ENCODE measurements around the gene FHIT. TPM values are rescaled to one million over a fixed set of nuclear protein-coding genes. Genes with fewer than 3 reads are reported as not detected.

Gene FHIT
- total RNA-seq, 4 donors from 2014 or later, result 3.5 to 17.0 (median 16.7) TPM

DNA sequence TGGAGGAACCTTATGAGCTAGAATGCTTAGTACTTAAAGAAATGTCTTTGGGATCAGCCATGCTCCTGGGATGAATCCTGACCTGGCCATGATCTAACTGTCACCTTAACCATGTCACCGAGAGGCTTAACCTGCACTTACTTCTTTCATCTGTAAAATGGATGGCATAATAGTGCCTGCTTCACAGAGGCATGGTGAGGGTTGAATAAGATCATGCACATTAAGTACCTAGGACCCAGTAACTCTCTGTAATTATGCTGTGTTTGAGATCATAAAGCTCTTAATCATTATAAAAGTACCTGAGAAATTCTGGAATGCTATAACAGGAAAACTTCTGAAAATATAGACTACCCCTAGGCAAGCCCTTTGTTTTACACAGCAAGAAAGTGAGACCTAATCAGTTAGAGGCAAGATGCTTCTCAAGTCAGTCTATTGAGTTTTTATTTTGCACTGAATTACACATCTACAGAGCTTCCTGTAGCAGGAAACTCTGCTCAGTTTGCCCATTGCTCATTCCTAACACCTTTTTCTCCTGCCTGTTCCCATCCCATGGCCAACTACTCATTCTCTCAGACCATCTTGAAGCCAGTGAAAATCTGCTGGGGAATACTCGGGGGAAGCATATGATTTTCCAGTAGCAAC is 1185.9 kb downstream of the FHIT start:
- TF ChIP-seq CTCF (IDR thresholded peaks at IDR 0.05) (no peak), POLR2A (IDR thresholded peaks at IDR 0.05) (no peak)
- no peaks in the 10 kb centered on the region for H3K36me3 ChIP-seq
- no peak overlapping the region for H3K4me3 ChIP-seq
- DNase-seq, result no peak
- no peaks in the 10 kb centered on the region for H3K27me3 ChIP-seq
- no peaks in the 10 kb centered on the region for H3K4me1 ChIP-seq
- H3K27ac ChIP-seq, result no peak overlapping the region
- H3K9me3 ChIP-seq, result no peaks in the 10 kb centered on the region

DNA sequence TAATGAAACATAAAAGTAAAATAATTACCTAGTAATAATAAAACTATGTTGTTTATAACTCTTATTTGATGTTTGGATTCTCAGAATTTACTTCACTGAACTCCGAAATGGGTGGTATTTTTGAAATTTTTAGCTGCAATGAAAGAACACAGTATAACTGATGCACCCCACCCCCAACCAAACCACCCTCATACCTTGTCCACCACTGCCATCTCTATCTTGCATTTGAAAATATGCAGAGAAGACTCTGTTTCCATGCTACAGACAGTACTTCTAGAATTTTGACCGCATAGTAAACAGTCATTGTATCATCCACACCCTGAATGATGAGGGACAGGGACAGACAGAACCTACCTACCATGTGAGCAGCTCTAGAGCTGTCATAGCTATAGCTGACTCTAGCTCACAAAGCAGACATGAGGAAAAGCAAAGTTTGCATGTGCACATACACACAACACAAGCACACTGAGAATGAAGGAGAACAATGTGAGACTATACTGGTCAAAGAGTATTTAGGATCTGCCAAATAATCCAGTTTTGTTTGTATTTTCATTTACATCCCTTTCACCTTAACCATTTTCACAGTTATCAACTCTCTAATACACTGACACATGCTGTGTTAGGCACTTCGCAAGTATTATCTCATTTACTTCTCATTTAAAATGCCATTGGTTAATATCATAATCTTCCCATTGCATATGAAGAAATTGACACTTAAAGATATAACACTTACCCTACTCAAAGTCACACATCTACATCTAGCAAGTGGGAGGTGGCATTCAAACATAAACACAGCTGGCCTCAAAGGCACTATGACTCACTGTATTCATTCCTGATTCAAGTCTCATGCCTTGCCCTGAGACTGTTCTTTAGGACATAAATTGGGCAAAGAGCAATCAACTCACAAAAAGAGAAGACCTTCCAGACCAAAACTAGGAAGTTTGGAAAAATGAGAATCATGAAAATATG is 1186.8 kb downstream of the FHIT start:
- Histone ChIP-seq H3K36me3 (no peaks in the 10 kb centered on the region), H3K27ac (no peak overlapping the region), H3K27me3 (no peaks in the 10 kb centered on the region), H3K9me3 (no peaks in the 10 kb centered on the region), H3K4me1 (no peaks in the 10 kb centered on the region), H3K4me3 (no peak overlapping the region)
- DNase-seq, result no peak
- TF ChIP-seq CTCF (IDR thresholded peaks at IDR 0.05), result no peak
- TF ChIP-seq POLR2A (IDR thresholded peaks at IDR 0.05), result no peak

- TF ChIP-seq POLR2A (IDR thresholded peaks at IDR 0.05) (no peak), CTCF (IDR thresholded peaks at IDR 0.05) (no peak)
- Histone ChIP-seq H3K4me1 (no peaks in the 10 kb centered on the region), H3K27me3 (no peaks in the 10 kb centered on the region), H3K9me3 (peaks cover 0 to 4% (median 0%) of the 10 kb centered on the region in 4 donors), H3K4me3 (no peak overlapping the region), H3K36me3 (no peaks in the 10 kb centered on the region), H3K27ac (no peak overlapping the region)
- DNase-seq, result no peak
Observed at GRCh38 chr3:60056404-60056803, 1194.8 kb downstream of the FHIT start.

- Histone ChIP-seq H3K9me3 (peaks cover 0 to 4% (median 0%) of the 10 kb centered on the region in 4 donors), H3K4me1 (no peaks in the 10 kb centered on the region), H3K27me3 (no peaks in the 10 kb centered on the region), H3K27ac (no peak overlapping the region), H3K36me3 (no peaks in the 10 kb centered on the region), H3K4me3 (no peak overlapping the region)
- no peak for TF ChIP-seq CTCF (IDR thresholded peaks at IDR 0.05)
- no peak for TF ChIP-seq POLR2A (IDR thresholded peaks at IDR 0.05)
- DNase-seq, result no peak
Observed at GRCh38 chr3:60055765-60056164, 1195.5 kb downstream of the FHIT start.

DNA sequence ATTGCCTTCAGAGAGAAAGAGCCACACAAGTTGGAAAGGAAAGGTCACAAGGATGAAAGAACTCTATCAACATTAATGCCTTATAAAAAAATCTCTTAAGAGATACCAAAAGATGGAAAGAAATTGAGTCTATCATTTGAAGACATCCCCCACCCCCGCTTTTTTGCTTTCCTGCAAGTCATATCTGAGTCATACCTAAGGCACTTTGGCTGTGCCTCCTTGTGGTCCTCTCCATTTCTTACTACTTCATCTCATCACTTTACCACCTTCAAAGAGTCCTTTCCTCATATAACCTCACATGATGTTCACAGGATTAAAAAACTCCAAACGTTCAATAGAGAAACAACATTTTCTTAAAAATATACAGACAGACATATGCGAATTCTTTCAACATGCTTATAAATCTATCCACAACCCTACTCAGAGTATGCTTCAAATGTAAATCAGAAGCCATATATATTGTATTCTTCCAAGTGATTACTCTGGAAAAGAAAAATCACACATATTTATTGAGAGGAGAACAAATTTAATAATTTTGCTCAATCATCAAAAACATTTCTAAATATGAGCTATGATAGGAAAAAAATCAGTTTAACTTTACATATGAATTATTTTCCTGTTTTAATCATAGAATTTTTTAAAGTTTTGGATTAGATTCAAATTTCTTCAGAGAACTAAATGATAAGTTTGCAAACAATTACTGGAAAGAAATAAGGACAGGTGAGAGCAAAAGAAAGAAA is 1197.6 kb downstream of the FHIT start:
- no peaks in the 10 kb centered on the region for H3K4me1 ChIP-seq
- no peaks in the 10 kb centered on the region for H3K36me3 ChIP-seq
- TF ChIP-seq POLR2A (IDR thresholded peaks at IDR 0.05) (no peak), CTCF (IDR thresholded peaks at IDR 0.05) (no peak)
- H3K27me3 ChIP-seq, result no peaks in the 10 kb centered on the region
- H3K4me3 ChIP-seq, result no peak overlapping the region
- no peak overlapping the region for H3K27ac ChIP-seq
- H3K9me3 ChIP-seq, result peaks cover 0 to 4% (median 0%) of the 10 kb centered on the region in 4 donors
- no peak for DNase-seq

Measured in Peyer's patch (tissue), 4 donors.